NK-92 (cell line): ENCODE data around the gene GMPPA.

Experiments
- DNase-seq: peaks from one replicate; lab custom pipeline; 2025; ENCODE audit not compliant: unreplicated experiment; lab: John Stamatoyannopoulos, UW

Gene GMPPA

DNA sequence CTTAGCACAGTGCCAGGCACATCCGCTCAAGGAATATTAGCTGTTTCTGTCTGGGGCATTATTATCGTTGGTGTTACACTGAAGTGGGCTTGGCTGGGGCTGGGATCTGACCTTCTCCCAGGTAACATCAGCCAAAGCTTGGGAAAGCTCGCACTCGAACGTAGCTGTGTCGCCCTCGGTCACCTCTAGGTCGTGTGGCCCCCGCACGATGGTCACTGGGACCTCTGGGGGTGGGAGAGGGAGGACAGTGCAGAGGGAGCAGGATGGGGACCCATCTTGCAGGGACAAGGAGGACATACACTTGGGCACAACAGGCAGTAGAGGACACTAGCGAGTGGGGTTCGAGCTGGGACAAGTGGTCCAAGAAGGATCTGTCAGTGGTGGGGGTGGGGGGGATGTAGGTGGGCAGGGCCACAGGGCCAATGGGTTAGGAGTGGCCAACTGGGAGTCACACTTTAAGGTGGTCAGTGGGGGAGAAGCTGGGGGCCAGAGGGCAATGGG, 54.8 kb downstream of the GMPPA start:
- no peak for DNase-seq

DNA sequence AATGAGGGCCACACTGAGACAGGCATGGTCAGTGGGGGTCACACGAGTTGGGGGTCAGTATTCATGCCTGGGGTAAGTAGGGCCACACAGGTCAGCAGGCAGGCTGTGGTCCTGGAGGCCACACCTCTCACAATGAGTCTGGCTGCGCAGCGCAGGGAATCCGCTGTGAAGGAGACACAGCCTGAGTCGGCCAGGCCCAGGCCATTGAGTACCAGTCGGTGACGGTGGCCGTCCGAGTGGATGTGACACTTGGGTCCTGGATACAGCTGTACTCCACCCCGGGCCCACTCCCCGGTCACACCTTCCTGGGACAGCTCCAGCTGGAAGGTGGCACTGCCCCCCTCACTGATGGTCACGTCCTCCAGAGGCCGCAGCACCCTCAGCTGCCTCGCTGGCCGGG, 55.7 kb downstream of the GMPPA start:
- no peak for DNase-seq

DNA sequence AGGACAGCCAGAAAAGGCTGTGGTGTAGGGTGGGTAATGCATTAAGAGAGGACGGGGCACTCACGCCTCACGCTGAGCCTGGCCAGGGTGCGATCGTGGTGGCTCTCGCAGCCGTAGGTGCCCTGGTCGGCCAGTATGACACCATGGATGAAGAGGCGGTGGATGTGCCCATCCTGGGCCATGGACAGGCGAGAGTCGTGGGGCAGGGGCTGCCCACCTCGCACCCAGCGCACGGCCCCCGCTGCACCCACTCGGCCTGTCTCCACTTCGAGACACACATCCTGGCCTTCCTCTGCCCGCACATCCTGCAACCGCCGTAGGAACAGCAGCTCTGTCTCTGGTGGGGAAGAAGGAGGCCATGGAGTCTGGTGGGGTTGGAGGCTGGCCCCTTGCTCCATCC, 57.3 kb downstream of the GMPPA start:
- DNase-seq = no peak

DNA sequence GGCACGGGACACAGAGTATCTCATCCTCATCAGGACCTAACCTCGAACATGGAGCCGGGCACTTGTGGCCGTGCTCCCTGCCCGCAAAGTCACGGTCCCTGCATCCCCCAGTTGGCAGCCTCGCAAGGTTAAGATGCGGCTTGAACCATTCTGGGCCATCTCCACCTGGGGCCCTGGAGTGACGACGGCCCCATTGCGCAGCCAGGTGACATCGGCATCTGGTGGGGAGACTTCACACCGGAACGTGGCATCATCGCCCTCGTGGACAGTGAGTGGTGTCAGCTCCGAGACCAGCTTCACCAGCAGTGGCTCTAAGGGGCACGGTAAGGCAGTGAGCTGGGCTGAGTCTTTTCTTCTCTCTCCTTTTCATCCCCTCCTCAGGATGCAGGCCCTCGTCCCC, 57.7 kb downstream of the GMPPA start:
- DNase-seq = no peak
